GM23338 (cell line): ENCODE results near the gene NRGN.

Experiments
- EZH2 ChIP-seq: fragments of 200-600 bp; sonication (generic); IDR thresholded peaks from one replicate; pipeline ENCODE4 v1.8.0; 2017; ENCODE audit warnings: antibody characterized with exemption, mild to moderate bottlenecking, low read depth; ENCODE audit not compliant: unreplicated experiment
- EZH2phosphoT487 ChIP-seq: fragments of 200-600 bp; sonication (generic); IDR thresholded peaks from one replicate; pipeline ENCODE4 v1.8.1; 2018; ENCODE audit warnings: antibody characterized with exemption; ENCODE audit not compliant: unreplicated experiment
- NANOG ChIP-seq: IDR thresholded peaks from 2 replicates; pipeline ENCODE4 v1.6.1; 2016; ENCODE audit warnings: antibody characterized with exemption, borderline replicate concordance
- POLR2AphosphoS5 ChIP-seq: IDR thresholded peaks from 2 replicates; pipeline ENCODE4 v1.6.1; 2016; ENCODE audit warnings: antibody characterized with exemption, low read depth
- STAT1 ChIP-seq: IDR thresholded peaks from one replicate; pipeline ENCODE4 v1.6.1; 2016; ENCODE audit warnings: antibody characterized with exemption; ENCODE audit not compliant: unreplicated experiment
- ZNF331 ChIP-seq: fragments of 250-450 bp; sonication (Bioruptor Pico); IDR thresholded peaks from 2 replicates; pipeline ENCODE4 v1.5.0; 2020; ENCODE audit warnings: low read depth, mild to moderate bottlenecking, moderate library complexity
- TF ChIP-seq, protein P1 (sequence below), 2 experiments: fragments of 200-600 bp in 1 of 2; sonication (generic) in 1 of 2; conservative IDR thresholded peaks; 2 replicates each; pipeline versions ENCODE4 v1.5.1 to v1.6.1; 2016 to 2017; ENCODE audit warnings: antibody characterized with exemption in 2 of 2, low read depth in 2 of 2, mild to moderate bottlenecking in 2 of 2, moderate library complexity in 1 of 2

DNA sequence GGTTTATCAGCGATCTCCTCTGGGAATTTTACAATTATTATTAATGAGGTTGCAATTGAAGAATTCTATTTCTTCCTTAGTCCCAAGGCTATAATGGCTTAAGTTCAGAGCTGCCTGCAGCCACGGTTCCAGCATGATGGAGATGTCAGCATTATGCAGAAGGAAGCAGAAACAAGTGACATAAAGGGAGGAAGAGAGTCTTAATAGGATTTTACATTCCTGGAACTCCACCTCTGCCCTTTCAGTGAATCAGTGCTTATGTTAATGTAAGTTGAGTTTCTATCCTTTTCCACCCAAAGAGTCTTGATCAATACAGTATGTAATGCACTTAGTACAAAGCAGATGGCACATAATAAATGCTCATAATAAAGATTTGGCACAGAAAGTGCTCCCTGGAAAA lies 11.6 kb upstream of the NRGN start:
- TF ChIP-seq POLR2AphosphoS5 (no peak), EZH2 (no peak), EZH2phosphoT487 (no peak), STAT1 (no peak), NANOG (no peak), ZNF331 (no peak)
- TF ChIP-seq, protein P1, sequence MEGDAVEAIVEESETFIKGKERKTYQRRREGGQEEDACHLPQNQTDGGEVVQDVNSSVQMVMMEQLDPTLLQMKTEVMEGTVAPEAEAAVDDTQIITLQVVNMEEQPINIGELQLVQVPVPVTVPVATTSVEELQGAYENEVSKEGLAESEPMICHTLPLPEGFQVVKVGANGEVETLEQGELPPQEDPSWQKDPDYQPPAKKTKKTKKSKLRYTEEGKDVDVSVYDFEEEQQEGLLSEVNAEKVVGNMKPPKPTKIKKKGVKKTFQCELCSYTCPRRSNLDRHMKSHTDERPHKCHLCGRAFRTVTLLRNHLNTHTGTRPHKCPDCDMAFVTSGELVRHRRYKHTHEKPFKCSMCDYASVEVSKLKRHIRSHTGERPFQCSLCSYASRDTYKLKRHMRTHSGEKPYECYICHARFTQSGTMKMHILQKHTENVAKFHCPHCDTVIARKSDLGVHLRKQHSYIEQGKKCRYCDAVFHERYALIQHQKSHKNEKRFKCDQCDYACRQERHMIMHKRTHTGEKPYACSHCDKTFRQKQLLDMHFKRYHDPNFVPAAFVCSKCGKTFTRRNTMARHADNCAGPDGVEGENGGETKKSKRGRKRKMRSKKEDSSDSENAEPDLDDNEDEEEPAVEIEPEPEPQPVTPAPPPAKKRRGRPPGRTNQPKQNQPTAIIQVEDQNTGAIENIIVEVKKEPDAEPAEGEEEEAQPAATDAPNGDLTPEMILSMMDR (conservative IDR thresholded peaks at IDR 0.05; ENCODE audit: low read depth in 2 of 2): no peak
